HG03280 (cell line): ENCODE measurements around the gene SCEL.
A peak's percentile ranks its signal among the peaks of the same experiment; 100 is the strongest.

Source experiments
- ATAC-seq: cut with Tn5 transposase; IDR thresholded peaks from one replicate; pipeline ENCODE4 v1.9.1; 2021; ENCODE audit warnings: mild to moderate bottlenecking, moderate library complexity; ENCODE audit not compliant: unreplicated experiment

Gene SCEL

GRCh38 chr13:77521595-77522367 is 13.7 kb upstream of the SCEL start:
- ATAC-seq, result no peak

DNA sequence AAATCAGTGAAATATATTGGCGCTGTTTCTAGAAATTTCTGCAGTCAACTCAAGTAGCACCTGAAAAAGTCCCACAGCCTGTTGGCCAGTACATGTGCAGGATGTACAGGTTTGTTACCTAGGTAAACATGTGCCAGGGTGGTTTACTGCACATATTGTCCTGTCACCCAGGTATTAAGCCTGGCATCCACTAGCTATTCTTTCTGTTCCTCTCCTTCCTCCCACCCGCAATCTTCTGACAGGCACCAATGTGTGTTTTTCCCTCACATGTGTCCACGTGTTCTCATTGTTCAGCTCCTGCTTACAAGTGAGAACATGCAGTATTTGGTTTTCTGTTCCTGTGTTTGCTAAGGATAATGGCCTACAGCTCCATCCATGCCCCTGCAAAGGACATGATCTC is 13.1 kb upstream of the SCEL start:
- ATAC-seq, result no peak

DNA sequence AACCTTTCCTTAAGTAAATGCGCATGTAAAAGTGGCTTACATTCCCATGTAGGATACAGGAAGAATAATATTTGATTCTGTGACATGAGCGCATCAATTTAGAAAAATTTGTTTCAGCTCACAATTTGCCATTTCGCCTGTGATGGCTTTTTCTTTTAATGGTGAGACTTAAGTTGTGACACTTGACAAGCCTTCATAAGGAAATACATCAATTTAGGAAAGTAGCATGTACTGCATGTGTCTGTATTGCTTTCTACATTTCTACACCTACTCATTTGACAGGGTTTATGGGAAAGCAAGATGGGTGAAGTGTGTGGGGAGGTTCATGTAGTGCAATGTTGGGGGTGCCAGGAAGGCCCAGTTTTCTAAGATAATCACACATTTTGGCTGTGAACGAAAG is 12.1 kb upstream of the SCEL start:
- ATAC-seq, result no peak

DNA sequence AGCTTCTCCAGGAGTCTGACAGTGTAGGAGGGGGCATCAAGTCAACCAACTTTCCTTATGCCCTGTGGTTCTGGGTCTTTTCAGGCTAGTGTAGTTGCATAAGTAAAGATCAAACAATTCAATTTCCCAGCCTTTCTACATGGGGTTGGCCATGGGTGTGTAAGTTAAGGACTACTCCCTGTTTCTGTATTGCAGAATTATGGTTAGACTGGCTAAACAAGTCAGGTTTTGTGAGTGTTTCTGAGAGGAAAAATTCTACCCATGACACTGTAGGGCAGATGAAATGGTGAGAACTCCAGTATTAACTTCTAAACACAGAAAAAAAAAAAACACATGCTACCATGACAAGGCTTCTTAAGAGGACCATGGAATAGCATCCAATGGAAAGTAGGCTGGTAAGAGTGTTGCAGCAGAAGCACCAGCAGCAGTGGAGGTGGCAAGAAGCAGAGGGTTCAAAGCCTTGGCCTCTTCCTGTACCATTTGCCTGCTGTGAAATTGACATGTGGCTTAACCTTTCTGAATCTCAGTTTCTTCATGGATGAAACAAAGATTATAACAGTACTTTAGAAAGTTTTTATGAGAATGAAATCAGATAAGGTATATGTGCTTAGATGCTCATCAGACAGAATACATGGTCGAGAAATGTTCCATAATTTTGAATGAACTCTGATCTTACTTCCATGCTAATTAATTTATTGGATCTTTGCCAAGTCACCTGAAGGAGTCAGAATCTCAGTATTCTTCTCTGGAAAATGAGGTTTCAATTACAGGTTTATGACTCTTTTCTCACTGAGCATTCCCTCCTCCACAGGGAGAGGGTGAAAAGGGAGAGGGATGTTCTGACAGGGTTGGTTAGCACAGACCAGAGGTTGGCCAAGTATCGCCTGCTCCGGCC is 11.4 kb upstream of the SCEL start:
- peak; percentile 34 for ATAC-seq

DNA sequence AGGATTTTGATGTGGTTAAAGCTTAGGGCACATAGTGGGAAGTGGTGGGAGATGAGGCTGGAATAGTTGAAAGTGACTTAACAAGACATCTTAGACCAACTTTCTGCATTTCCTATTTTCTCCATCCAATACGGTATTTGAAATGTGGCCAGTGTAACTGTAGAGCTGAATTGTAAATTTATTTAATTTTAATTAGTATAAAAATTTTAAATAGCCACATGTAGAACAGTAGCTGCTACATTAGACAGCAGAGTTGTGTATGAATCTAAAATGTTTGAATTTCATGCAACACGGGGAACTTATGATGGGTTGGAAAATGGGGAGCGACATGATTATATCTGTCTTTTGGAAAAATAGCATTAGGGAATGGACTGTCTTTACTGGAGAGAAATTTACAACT is 7.1 kb upstream of the SCEL start:
- ATAC-seq, result no peak

- no peak for ATAC-seq
Measured at GRCh38 chr13:77528834-77529500, 6.5 kb upstream of the SCEL start.

DNA sequence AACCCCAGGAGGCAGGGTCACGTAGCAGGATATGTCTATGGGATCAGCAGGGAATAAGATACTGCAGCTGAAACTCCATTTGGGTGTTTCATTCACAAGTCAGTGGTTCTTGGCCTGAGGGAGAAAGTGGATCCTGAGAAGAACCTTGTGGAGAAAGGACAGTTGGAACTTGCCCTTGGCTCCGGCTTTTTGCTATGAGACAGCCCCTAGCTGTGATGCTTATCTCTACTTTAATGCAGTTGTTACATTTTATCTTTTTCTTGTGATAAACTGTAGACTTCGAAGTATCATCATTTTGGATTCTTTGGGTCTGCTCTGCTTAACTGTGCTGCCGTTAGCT is 6.0 kb upstream of the SCEL start:
- no peak for ATAC-seq

DNA sequence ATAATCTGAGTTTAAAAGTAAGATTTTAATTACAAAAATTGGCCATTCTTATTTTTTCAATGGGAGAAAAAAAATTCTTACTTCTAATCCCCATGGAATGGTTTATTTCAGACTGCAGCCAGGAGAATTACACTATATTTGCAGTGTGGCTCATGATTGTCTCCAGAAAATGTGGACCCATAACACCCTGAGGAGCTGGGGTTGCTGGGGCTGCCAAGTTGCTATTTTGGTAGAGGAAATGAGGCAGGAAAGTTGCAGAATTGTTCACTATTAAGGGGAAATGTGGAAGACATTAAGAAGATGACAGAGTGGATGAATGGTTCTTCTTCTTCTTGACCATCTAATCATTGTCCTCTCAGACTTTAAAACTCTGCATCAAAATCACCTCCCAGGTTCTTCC is 4.6 kb upstream of the SCEL start:
- ATAC-seq, result no peak

GRCh38 chr13:77532983-77533382 is 2.5 kb upstream of the SCEL start:
- ATAC-seq, result no peak

- no peak for ATAC-seq
Measured at GRCh38 chr13:77533875-77534788, 1.4 kb upstream of the SCEL start.

DNA sequence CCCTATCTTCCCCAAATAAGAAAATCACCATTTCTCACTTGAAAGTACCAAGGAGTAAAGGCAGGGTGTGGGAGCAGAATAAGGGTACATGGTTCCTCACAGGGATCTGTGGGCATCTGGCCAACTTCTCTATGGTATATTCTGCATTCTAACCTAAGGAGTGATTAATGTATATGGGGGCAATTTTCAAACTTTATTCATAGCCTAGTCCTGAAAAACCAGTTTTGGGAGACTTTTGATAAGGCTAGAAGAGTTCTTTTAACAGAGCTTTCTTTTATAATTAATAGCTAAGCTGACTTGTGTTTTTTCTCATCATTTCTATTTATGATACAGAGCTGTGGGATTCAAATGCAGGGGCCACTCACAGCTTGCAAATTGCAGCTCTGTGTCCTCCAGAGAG is 852 bp downstream of the SCEL start:
- ATAC-seq, result no peak

- no peak for ATAC-seq
Measured at GRCh38 chr13:77537289-77537919, 1.9 kb downstream of the SCEL start.

DNA sequence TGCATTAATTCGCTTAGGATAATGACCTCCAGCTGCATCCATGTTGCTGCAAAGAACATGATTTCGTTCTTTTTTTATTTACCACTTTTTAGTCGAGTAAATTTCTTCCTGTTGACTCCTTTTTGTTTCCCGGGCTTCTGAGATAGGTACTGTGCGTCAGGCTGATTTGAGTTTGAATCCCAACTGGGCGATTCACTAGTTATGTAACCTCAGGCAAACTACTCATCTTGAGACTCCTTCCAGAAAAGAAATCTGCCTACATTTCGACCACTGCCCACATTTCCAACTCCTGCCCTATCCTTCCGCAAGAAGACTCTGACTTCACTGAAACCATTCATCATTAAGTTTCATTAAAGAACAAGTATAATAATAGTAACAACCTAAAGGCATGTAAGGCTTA is 8.2 kb downstream of the SCEL start:
- ATAC-seq, result no peak

DNA sequence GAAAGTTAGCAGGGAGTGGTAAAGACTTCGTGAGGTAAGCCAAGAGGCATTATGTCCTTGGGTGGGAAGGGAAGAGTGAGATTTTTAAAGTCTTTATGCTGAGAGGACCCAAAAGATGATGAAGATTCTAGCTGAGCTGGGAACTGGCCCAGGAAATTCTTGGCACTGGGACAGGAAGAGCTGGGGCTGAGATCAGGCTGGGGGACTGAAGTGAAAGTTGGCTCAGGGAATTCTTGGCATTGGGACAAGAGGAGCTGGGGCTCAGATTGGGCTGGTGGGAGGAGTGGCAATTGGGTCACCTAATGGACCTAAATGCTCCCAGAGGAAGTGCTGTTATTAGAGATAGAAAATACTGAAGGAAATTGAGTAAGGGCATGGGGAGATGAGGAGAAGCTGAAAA is 8.8 kb downstream of the SCEL start:
- no peak for ATAC-seq

- ATAC-seq, result no peak
Measured at GRCh38 chr13:77544758-77545338, 9.3 kb downstream of the SCEL start.

- no peak for ATAC-seq
Measured at GRCh38 chr13:77545626-77546412, 10.3 kb downstream of the SCEL start.

- ATAC-seq, result no peak
Measured at GRCh38 chr13:77548095-77548494, 12.6 kb downstream of the SCEL start.

- ATAC-seq, result no peak
Measured at GRCh38 chr13:77548594-77548993, 13.1 kb downstream of the SCEL start.

- no peak for ATAC-seq
Measured at GRCh38 chr13:77554069-77554468, 18.6 kb downstream of the SCEL start.
